CD14-positive monocyte (primary cell): Measurements from ENCODE around the gene TPST1. TPM values are rescaled to one million over a fixed set of nuclear protein-coding genes. Genes with fewer than 3 reads are reported as not detected.

ENCODE experiments used
- DNase-seq, 3 donors: peaks; one replicate each; pipeline ENCODE4 v3.0.0-alpha.2; 2011 to 2022
- H2AFZ ChIP-seq: 2 replicates; pipeline ENCODE4 v1.6.0; 2012; ENCODE audit warnings: mild to moderate bottlenecking, low read depth, low read length, inconsistent platforms; ENCODE audit not compliant: insufficient read depth, poor library complexity, severe bottlenecking
- H3K27ac ChIP-seq, 2 donors: 1 replicate in 1 of 2; 2 replicates in 1 of 2; pipeline ENCODE4 v1.5.1; 2012 to 2013; ENCODE audit warnings: low read length in 2 of 2, control low read depth in 1 of 2, inconsistent platforms in 1 of 2, low read depth in 1 of 2, mild to moderate bottlenecking in 1 of 2
- H3K27me3 ChIP-seq, 2 donors: one replicate each; pipeline versions ENCODE4 v1.6.0 to v1.6.1; 2011 to 2013; ENCODE audit warnings: low read length in 2 of 2; ENCODE audit not compliant: control insufficient read depth in 2 of 2, insufficient read depth in 2 of 2
- H3K36me3 ChIP-seq, 2 donors: replicated peaks in 1 of 2; 1 replicate in 1 of 2; 2 replicates in 1 of 2; pipeline versions ENCODE4 v1.5.1 to v1.6.1; 2012 to 2013; ENCODE audit warnings: low read length in 2 of 2, control low read depth in 1 of 2, inconsistent platforms in 1 of 2, mild to moderate bottlenecking in 1 of 2; ENCODE audit not compliant: insufficient read depth in 2 of 2, control insufficient read depth in 1 of 2
- H3K4me1 ChIP-seq, 2 donors: 1 replicate in 1 of 2; 2 replicates in 1 of 2; pipeline versions ENCODE4 v1.5.1 to v1.6.1; 2012 to 2013; ENCODE audit warnings: low read length in 2 of 2, control low read depth in 1 of 2, inconsistent platforms in 1 of 2, mild to moderate bottlenecking in 1 of 2, moderate library complexity in 1 of 2; ENCODE audit not compliant: insufficient read depth in 2 of 2, control insufficient read depth in 1 of 2
- H3K4me2 ChIP-seq: replicated peaks from 2 replicates; pipeline ENCODE3; 2012; ENCODE audit warnings: low read length, moderate library complexity, mild to moderate bottlenecking; ENCODE audit not compliant: poor library complexity, severe bottlenecking; ENCODE audit errors: extremely low read depth
- H3K4me3 ChIP-seq, 3 experiments: fragments of 200-600 bp in 1 of 3; sonication (generic) in 1 of 3; replicated peaks in 1 of 3; 1 replicate in 2 of 3; 2 replicates in 1 of 3; pipeline ENCODE4 v1.5.1; 2011 to 2013; ENCODE audit warnings: low read length in 3 of 3, mild to moderate bottlenecking in 3 of 3, control low read depth in 2 of 3, low read depth in 2 of 3, inconsistent platforms in 1 of 3, moderate library complexity in 1 of 3
- H3K79me2 ChIP-seq: 2 replicates; pipeline ENCODE4 v1.6.0; 2012; ENCODE audit warnings: mild to moderate bottlenecking, control low read depth, inconsistent platforms, low read length, moderate library complexity; ENCODE audit not compliant: insufficient read depth
- H3K9ac ChIP-seq: 2 replicates; pipeline ENCODE4 v1.6.0; 2017; ENCODE audit warnings: low read length, mild to moderate bottlenecking; ENCODE audit not compliant: insufficient read depth, poor library complexity, severe bottlenecking
- H3K9me3 ChIP-seq, 2 donors: replicated peaks in 1 of 2; 1 replicate in 1 of 2; 2 replicates in 1 of 2; pipeline versions ENCODE4 v1.5.1 to v1.6.1; 2012 to 2013; ENCODE audit warnings: low read length in 2 of 2, control low read depth in 1 of 2; ENCODE audit not compliant: control insufficient read depth in 1 of 2, insufficient read depth in 1 of 2
- H4K20me1 ChIP-seq: 2 replicates; pipeline ENCODE4 v1.6.0; 2012; ENCODE audit warnings: mild to moderate bottlenecking, low read length, control low read depth, moderate library complexity; ENCODE audit not compliant: insufficient read depth
- H3K27ac Mint-ChIP-seq, 7 donors: one replicate each; pipeline ENCODE4 v1.8.0; 2020; ENCODE audit warnings: mild to moderate bottlenecking in 7 of 7, mixed read lengths in 7 of 7, moderate library complexity in 6 of 7, inconsistent platforms in 2 of 7
- H3K27me3 Mint-ChIP-seq, 3 donors: one replicate each; pipeline ENCODE4 v1.8.0; 2021 to 2022; ENCODE audit warnings: low read depth in 3 of 3, mild to moderate bottlenecking in 3 of 3, mixed read lengths in 3 of 3, moderate library complexity in 3 of 3, inconsistent platforms in 1 of 3
- H3K36me3 Mint-ChIP-seq, 2 donors: one replicate each; pipeline ENCODE4 v1.8.0; 2020; ENCODE audit warnings: mixed read lengths in 2 of 2, inconsistent platforms in 1 of 2, mild to moderate bottlenecking in 1 of 2
- H3K4me1 Mint-ChIP-seq: one replicate; pipeline ENCODE4 v1.8.0; 2020; ENCODE audit warnings: mild to moderate bottlenecking, mixed read lengths
- H3K4me3 Mint-ChIP-seq, 2 donors: one replicate each; pipeline ENCODE4 v1.8.0; 2020; ENCODE audit warnings: mild to moderate bottlenecking in 2 of 2, mixed read lengths in 2 of 2, moderate library complexity in 1 of 2
- H3K9me3 Mint-ChIP-seq, 7 donors: one replicate each; pipeline ENCODE4 v1.8.0; 2020 to 2022; ENCODE audit warnings: mixed read lengths in 7 of 7, mild to moderate bottlenecking in 6 of 7, moderate library complexity in 6 of 7, inconsistent platforms in 2 of 7
- CTCF ChIP-seq: fragments of 200-600 bp; IDR thresholded peaks from one replicate; pipeline ENCODE4 v1.8.0; 2022; ENCODE audit warnings: antibody characterized with exemption, mild to moderate bottlenecking
- WGBS: methylation state at CpG from one replicate; pipeline ENCODE4 v1.1.5; 2013; ENCODE audit warnings: missing lambda C conversion rate; ENCODE audit not compliant: insufficient coverage; 5-methylcytosine and 5-hydroxymethylcytosine counted together
- intact Hi-C, 2 donors: fragments of 100-400 bp; cut with micrococcal nuclease; formaldehyde crosslinking; loops; one replicate each; pipeline versions ENCODE4 v1.15.0 to v1.15.1; 2023
- polyA plus RNA-seq, 3 donors: library from polyadenylated mRNA; depleted of rRNA in 1 of 3; unstranded in 2 of 3; stranded (reverse) in 1 of 3; fragments of 300-500 nt in 2 of 3; fragments of >200 nt in 1 of 3; fragmentation: Illumina TruSeq in 2 of 3; gene quantifications; 1 replicate in 2 of 3; 2 replicates in 1 of 3; pipeline ENCODE4 v1.2.3, GENCODE V29; 2012 to 2021

TPST1 gene
- polyA plus RNA-seq, 3 donors, result 0.54 to 4.8 (median 4.2) TPM

GRCh38 chr7:66277492-66277891, 72.4 kb downstream of the TPST1 start:
- Histone ChIP-seq H3K4me2 (no peak overlapping the region), H3K9ac (no peak overlapping the region), H3K4me1 (peaks cover 10 to 11% of the 10 kb centered on the region in 2 donors), H3K36me3 (no peaks in the 10 kb centered on the region), H3K9me3 (no peaks in the 10 kb centered on the region), H3K79me2 (no peaks in the 10 kb centered on the region), H3K27me3 (no peaks in the 10 kb centered on the region), H3K27ac (no peak overlapping the region), H3K4me3 (no peak overlapping the region), H4K20me1 (no peaks in the 10 kb centered on the region), H2AFZ (no peak overlapping the region)
- Mint-ChIP-seq H3K4me3 (no peak overlapping the region), H3K9me3 (peaks cover 0 to 10% (median 3%) of the 10 kb centered on the region in 7 donors), H3K27me3 (peaks cover 0 to 3% (median 2%) of the 10 kb centered on the region in 3 donors), H3K36me3 (no peaks in the 10 kb centered on the region), H3K4me1 (peaks cover 13% of the 10 kb centered on the region), H3K27ac (no peak overlapping the region)
- no peak for TF ChIP-seq CTCF
- intact Hi-C loops, result no loop called here
- no peak for DNase-seq

DNA sequence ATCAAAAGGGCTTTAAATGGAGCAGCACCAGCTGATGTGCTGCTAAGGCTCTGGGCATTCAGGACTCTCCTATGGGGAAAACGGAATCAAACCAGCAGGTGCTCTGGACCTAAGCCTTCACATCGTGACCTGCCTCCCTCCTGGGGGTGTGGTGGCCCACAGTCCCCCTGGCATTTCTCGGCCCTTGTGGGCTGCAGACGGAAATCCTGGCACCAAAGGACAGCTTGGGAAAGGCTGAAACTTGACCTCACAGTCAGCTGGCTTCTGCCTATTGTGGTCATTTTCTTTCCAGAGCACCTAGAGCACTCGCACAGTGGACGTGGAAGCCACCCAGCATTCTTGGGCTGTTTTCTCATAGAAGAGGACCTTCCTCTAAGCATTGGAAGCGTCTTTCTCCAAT, 74.8 kb downstream of the TPST1 start:
- Histone ChIP-seq H3K9me3 (no peaks in the 10 kb centered on the region), H3K36me3 (no peaks in the 10 kb centered on the region), H3K27ac (no peak overlapping the region), H3K4me1 (peaks cover 15 to 23% of the 10 kb centered on the region in 2 donors), H2AFZ (no peak overlapping the region), H3K4me3 (no peak overlapping the region), H3K4me2 (no peak overlapping the region), H3K79me2 (no peaks in the 10 kb centered on the region), H4K20me1 (no peaks in the 10 kb centered on the region), H3K9ac (no peak overlapping the region), H3K27me3 (no peaks in the 10 kb centered on the region)
- intact Hi-C loops, result no loop called here
- Mint-ChIP-seq H3K27ac (no peak overlapping the region), H3K9me3 (no peaks in the 10 kb centered on the region), H3K27me3 (peaks cover 0 to 2% (median 2%) of the 10 kb centered on the region in 3 donors), H3K4me1 (peaks cover 22% of the 10 kb centered on the region), H3K4me3 (no peak overlapping the region), H3K36me3 (no peaks in the 10 kb centered on the region)
- no peak for TF ChIP-seq CTCF
- 100% methylated on average over 4 of the region's 7 CpGs for WGBS
- DNase-seq, result no peak
